Measurements from ENCODE around the gene IMPDH1.

GRCh38 chr7:128393526-128394330 is 16.1 kb downstream of the IMPDH1 start:
- TF ChIP-seq PPARA (CRISPR knock-in tag; IDR thresholded peaks at IDR 0.05; ENCODE audit: borderline replicate concordance) (no peak), ZC3H10 (CRISPR knock-in tag; IDR thresholded peaks at IDR 0.05) (no peak), TSHZ2 (CRISPR knock-in tag; IDR thresholded peaks at IDR 0.05) (no peak), ZFP30 (CRISPR knock-in tag; IDR thresholded peaks at IDR 0.05) (no peak), CSRNP3 (CRISPR knock-in tag; IDR thresholded peaks at IDR 0.05) (no peak), RARB (CRISPR knock-in tag; IDR thresholded peaks at IDR 0.05) (no peak), BACH2 (CRISPR knock-in tag; IDR thresholded peaks at IDR 0.05; ENCODE audit: borderline replicate concordance) (no peak), ZFP3 (CRISPR knock-in tag; IDR thresholded peaks at IDR 0.05) (no peak), CREB5 (CRISPR knock-in tag; IDR thresholded peaks at IDR 0.05; ENCODE audit: low read depth) (no peak), POU6F1 (CRISPR knock-in tag; IDR thresholded peaks at IDR 0.05; ENCODE audit: borderline replicate concordance, low read depth) (no peak), ARNTL (CRISPR knock-in tag; IDR thresholded peaks at IDR 0.05; ENCODE audit: borderline replicate concordance, low read depth) (no peak), ESRRG (CRISPR knock-in tag; IDR thresholded peaks at IDR 0.05) (no peak), PATZ1 (CRISPR knock-in tag; IDR thresholded peaks at IDR 0.05; ENCODE audit: borderline replicate concordance) (no peak)

Data from SK-N-SH treated with all-trans-retinoic acid at 6 μM for 48 hours (cell line).